HepG2 (cell line): ENCODE data around the gene CAPZB. TPM values are rescaled to one million over a fixed set of nuclear protein-coding genes. Genes with fewer than 3 reads are reported as not detected.

Experiments used
- ARID2 ChIP-seq: sonication (generic); formaldehyde crosslinking; IDR thresholded peaks from 2 replicates; pipeline ENCODE4 v1.8.1; 2022; ENCODE audit warnings: mild to moderate bottlenecking, missing genetic modification reagents, borderline replicate concordance
- BORCS8-MEF2B ChIP-seq: sonication (generic); formaldehyde crosslinking; IDR thresholded peaks from 2 replicates; pipeline ENCODE4 v1.8.0; 2022; ENCODE audit warnings: mild to moderate bottlenecking, missing genetic modification reagents
- CEBPB ChIP-seq: IDR thresholded peaks from 2 replicates; pipeline ENCODE4 v1.6.1; 2011; ENCODE audit warnings: low read depth, low read length, improper control_type of control experiment, borderline replicate concordance
- CHD4 ChIP-seq: fragments of 200-600 bp; sonication (generic); IDR thresholded peaks from 2 replicates; pipeline ENCODE4 v1.7.0; 2017; ENCODE audit warnings: mild to moderate bottlenecking, low read length, borderline replicate concordance
- FOSL1 ChIP-seq: sonication (generic); formaldehyde crosslinking; IDR thresholded peaks from 2 replicates; pipeline ENCODE4 v1.9.0; 2021; ENCODE audit warnings: missing genetic modification reagents, borderline replicate concordance
- FOXC1 ChIP-seq: sonication (generic); formaldehyde crosslinking; IDR thresholded peaks from 2 replicates; pipeline ENCODE4 v1.8.0; 2022; ENCODE audit warnings: mild to moderate bottlenecking, missing genetic modification reagents, borderline replicate concordance
- FOXJ3 ChIP-seq: sonication (generic); formaldehyde crosslinking; IDR thresholded peaks from 2 replicates; pipeline ENCODE4 v1.4.0; 2020; ENCODE audit warnings: missing genetic modification reagents, mild to moderate bottlenecking, borderline replicate concordance
- KDM1A ChIP-seq: IDR thresholded peaks from 2 replicates; pipeline ENCODE4 v1.6.1; 2016; ENCODE audit warnings: missing compliant biosample characterization
- KDM4B ChIP-seq: sonication (generic); formaldehyde crosslinking; IDR thresholded peaks from 2 replicates; pipeline ENCODE4 v1.4.0; 2020; ENCODE audit warnings: missing genetic modification reagents
- MZF1 ChIP-seq: sonication (generic); formaldehyde crosslinking; IDR thresholded peaks from 2 replicates; pipeline ENCODE4 v1.8.1; 2023; ENCODE audit warnings: mild to moderate bottlenecking, missing genetic modification reagents, borderline replicate concordance
- PAWR ChIP-seq: sonication (generic); formaldehyde crosslinking; IDR thresholded peaks from 2 replicates; pipeline ENCODE4 v1.4.0; 2020; ENCODE audit warnings: missing genetic modification reagents, mild to moderate bottlenecking, borderline replicate concordance
- PCBP1 ChIP-seq: fragments of 200-400 bp; formaldehyde crosslinking; IDR thresholded peaks from 2 replicates; pipeline ENCODE4 v1.6.1; 2017; ENCODE audit warnings: mild to moderate bottlenecking, low read depth, low read length, borderline replicate concordance
- REPIN1 ChIP-seq: sonication (generic); formaldehyde crosslinking; IDR thresholded peaks from 2 replicates; pipeline ENCODE4 v1.8.0; 2022; ENCODE audit warnings: missing genetic modification reagents, low read depth, mild to moderate bottlenecking, borderline replicate concordance
- SIN3B ChIP-seq: fragments of 150-350 bp; IDR thresholded peaks from 2 replicates; pipeline ENCODE4 v1.6.1; 2014; ENCODE audit warnings: low read length
- TOPORS ChIP-seq: sonication (generic); formaldehyde crosslinking; IDR thresholded peaks from 2 replicates; pipeline ENCODE4 v1.8.0; 2023; ENCODE audit warnings: mild to moderate bottlenecking, missing genetic modification reagents
- XBP1 ChIP-seq: sonication (generic); formaldehyde crosslinking; IDR thresholded peaks from 2 replicates; pipeline ENCODE4 v1.5.0; 2020; ENCODE audit warnings: missing genetic modification reagents
- ZBTB1 ChIP-seq: sonication (generic); formaldehyde crosslinking; IDR thresholded peaks from 2 replicates; pipeline ENCODE4 v1.4.0; 2020; ENCODE audit warnings: missing genetic modification reagents, borderline replicate concordance
- ZNF224 ChIP-seq: sonication (generic); formaldehyde crosslinking; IDR thresholded peaks from 2 replicates; pipeline ENCODE4 v1.5.0; 2020; ENCODE audit warnings: mild to moderate bottlenecking, missing genetic modification reagents
- ZNF354B ChIP-seq: sonication (generic); formaldehyde crosslinking; IDR thresholded peaks from 2 replicates; pipeline ENCODE4 v1.8.0; 2022; ENCODE audit warnings: mild to moderate bottlenecking, missing genetic modification reagents
- ZNF589 ChIP-seq: sonication (generic); formaldehyde crosslinking; conservative IDR thresholded peaks from 2 replicates; pipeline ENCODE4 v1.8.0; 2022; ENCODE audit warnings: mild to moderate bottlenecking, moderate library complexity, missing genetic modification reagents
- polyA plus RNA-seq, 8 experiments: library from polyadenylated mRNA; depleted of rRNA in 3 of 8; stranded (reverse) in 7 of 8; unstranded in 1 of 8; fragments of >200 nt; fragmentation: Illumina TruSeq in 4 of 8; extraction: Trizol in 4 of 8; gene quantifications; 2 replicates each; pipeline versions ENCODE4 v1.2.1 to v1.2.3, GENCODE V29; 2011 to 2016; ENCODE audit warnings: low read depth in 4 of 8, missing spikeins in 1 of 8, mixed read lengths in 1 of 8; ENCODE audit not compliant: insufficient read depth in 1 of 8
- total RNA-seq, 5 experiments: library from RNA; depleted of rRNA; stranded (reverse); fragments of >200 nt; fragmentation: Illumina TruSeq; extraction: Trizol; gene quantifications; 2 replicates each; pipeline ENCODE4 v1.2.3, GENCODE V29; 2016; ENCODE audit warnings: low read depth in 1 of 5
- TF ChIP-seq, protein P1 (sequence below): sonication (generic); formaldehyde crosslinking; IDR thresholded peaks from 2 replicates; pipeline ENCODE4 v1.8.1; 2023; ENCODE audit warnings: mild to moderate bottlenecking, moderate library complexity, missing genetic modification reagents
- TF ChIP-seq, protein P2 (sequence below): sonication (generic); formaldehyde crosslinking; IDR thresholded peaks from 2 replicates; pipeline ENCODE4 v1.5.1; 2020; ENCODE audit warnings: missing genetic modification reagents, mild to moderate bottlenecking, borderline replicate concordance
- TF ChIP-seq, protein P3 (sequence below): sonication (generic); formaldehyde crosslinking; IDR thresholded peaks from 2 replicates; pipeline ENCODE4 v1.8.0; 2022; ENCODE audit warnings: missing genetic modification reagents, low read depth, mild to moderate bottlenecking, borderline replicate concordance
- TF ChIP-seq, protein P4 (sequence below): fragments of 450-650 bp; IDR thresholded peaks from 2 replicates; pipeline ENCODE4 v1.6.1; 2016
- TF ChIP-seq, protein P5 (sequence below): sonication (generic); formaldehyde crosslinking; IDR thresholded peaks from 2 replicates; pipeline ENCODE4 v1.5.0; 2020; ENCODE audit warnings: missing genetic modification reagents

Gene CAPZB
- total and polyA plus RNA-seq, 2 of the 13 experiments (the other 11 are each of a cell fraction or from before 2014, with no cell fraction given): 58.9 to 76.9 TPM

DNA sequence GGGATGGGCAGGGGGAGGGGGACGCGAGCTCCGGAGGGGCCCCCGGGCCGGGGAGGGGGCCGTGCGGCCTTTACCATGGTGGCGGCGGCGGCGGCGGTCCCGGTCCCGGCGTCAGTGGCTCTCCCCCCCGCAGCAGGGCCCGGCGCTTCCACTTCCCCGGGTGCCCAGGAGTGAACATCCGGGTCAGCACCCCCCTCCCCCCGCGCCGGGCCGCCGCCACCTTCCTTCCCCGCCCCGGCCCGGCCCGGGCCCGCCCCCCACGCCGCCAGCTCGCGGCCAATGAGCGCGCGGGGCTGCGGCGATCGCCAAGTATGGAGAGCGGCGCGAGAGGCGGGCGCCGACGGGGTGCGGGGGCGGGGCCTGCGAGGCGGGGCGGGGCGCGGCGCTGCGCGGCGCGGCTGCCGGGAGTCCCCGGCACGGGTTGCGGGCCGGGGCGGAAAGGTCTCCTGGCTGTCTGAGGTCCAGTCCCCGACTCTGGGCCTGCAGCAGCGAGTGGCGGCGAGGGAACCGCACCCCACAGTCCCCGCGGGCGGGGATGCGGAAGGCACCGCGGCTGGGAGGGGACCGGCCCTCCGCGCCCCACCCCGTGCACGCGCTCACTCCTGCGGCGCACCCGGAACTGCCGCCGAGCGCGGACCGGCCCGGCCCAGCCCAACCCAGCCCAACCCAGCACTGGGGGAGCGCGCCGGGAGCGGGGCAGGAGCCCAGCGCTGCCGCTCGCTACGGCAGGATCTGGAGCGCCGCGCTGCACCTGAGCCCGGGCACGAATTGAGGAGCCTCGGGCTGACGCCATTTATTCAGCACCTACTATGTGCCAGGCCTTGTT is at the start of gene CAPZB (continued):
- TF ChIP-seq, protein P1, sequence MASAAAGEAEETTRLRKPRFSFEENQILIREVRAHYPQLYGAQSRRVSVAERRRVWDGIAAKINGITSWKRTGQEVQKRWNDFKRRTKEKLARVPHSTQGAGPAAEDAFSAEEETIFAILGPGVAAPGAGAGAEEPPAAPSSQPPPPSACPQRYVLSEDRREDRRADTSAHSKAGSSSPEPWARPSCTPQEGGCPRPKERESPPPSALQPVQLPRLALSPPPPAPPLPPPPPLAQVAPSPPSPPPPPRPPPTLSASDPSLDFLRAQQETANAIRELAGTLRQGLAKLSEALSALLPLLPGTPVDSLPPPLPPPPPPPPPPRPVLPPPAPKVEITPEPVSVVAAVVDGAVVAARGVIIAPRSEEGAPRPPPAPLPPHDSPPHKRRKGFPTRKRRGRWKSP (CRISPR knock-in tag): peak; percentile 77; the same call in 1 of the 2 replicates
- TF ChIP-seq PCBP1 (no peak), MZF1 (no peak), REPIN1 (CRISPR knock-in tag) (peak; percentile 51; the same call in 1 of the 2 replicates), XBP1 (CRISPR knock-in tag) (no peak), BORCS8-MEF2B (CRISPR knock-in tag) (no peak; the same call in 1 of the 2 replicates), PAWR (no peak), FOXJ3 (CRISPR knock-in tag) (no peak), ZBTB1 (no peak), TOPORS (CRISPR knock-in tag) (no peak), CEBPB (no peak), KDM1A (CRISPR knock-in tag) (no peak), KDM4B (CRISPR knock-in tag) (no peak), ZNF354B (CRISPR knock-in tag) (no peak), ZNF224 (0 out of 2 replicates have a peak, but pooled peaks have one; percentile 3), CHD4 (no peak), FOXC1 (0 out of 2 replicates have a peak, but pooled peaks have one; percentile 30), SIN3B (no peak), ZNF589 (no peak), FOSL1 (CRISPR knock-in tag) (no peak), ARID2 (no peak)
- TF ChIP-seq, protein P2, sequence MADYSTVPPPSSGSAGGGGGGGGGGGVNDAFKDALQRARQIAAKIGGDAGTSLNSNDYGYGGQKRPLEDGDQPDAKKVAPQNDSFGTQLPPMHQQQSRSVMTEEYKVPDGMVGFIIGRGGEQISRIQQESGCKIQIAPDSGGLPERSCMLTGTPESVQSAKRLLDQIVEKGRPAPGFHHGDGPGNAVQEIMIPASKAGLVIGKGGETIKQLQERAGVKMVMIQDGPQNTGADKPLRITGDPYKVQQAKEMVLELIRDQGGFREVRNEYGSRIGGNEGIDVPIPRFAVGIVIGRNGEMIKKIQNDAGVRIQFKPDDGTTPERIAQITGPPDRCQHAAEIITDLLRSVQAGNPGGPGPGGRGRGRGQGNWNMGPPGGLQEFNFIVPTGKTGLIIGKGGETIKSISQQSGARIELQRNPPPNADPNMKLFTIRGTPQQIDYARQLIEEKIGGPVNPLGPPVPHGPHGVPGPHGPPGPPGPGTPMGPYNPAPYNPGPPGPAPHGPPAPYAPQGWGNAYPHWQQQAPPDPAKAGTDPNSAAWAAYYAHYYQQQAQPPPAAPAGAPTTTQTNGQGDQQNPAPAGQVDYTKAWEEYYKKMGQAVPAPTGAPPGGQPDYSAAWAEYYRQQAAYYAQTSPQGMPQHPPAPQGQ (CRISPR knock-in tag): no peak
- TF ChIP-seq, protein P3, sequence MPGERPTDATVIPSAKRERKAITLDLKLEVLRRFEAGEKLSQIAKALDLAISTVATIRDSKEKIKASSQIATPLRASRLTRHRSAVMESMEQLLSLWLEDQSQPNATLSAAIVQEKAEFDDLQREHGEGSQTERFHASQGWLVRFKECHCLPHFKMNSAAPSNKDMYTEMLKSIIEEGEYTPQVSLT (CRISPR knock-in tag): no peak
- TF ChIP-seq, protein P4, sequence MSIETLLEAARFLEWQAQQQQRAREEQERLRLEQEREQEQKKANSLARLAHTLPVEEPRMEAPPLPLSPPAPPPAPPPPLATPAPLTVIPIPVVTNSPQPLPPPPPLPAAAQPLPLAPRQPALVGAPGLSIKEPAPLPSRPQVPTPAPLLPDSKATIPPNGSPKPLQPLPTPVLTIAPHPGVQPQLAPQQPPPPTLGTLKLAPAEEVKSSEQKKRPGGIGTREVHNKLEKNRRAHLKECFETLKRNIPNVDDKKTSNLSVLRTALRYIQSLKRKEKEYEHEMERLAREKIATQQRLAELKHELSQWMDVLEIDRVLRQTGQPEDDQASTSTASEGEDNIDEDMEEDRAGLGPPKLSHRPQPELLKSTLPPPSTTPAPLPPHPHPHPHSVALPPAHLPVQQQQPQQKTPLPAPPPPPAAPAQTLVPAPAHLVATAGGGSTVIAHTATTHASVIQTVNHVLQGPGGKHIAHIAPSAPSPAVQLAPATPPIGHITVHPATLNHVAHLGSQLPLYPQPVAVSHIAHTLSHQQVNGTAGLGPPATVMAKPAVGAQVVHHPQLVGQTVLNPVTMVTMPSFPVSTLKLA: no peak
- TF ChIP-seq, protein P5, sequence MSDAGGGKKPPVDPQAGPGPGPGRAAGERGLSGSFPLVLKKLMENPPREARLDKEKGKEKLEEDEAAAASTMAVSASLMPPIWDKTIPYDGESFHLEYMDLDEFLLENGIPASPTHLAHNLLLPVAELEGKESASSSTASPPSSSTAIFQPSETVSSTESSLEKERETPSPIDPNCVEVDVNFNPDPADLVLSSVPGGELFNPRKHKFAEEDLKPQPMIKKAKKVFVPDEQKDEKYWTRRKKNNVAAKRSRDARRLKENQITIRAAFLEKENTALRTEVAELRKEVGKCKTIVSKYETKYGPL (CRISPR knock-in tag): no peak
